ENCODE measurements around the gene LY6G5C.

Gene LY6G5C

DNA sequence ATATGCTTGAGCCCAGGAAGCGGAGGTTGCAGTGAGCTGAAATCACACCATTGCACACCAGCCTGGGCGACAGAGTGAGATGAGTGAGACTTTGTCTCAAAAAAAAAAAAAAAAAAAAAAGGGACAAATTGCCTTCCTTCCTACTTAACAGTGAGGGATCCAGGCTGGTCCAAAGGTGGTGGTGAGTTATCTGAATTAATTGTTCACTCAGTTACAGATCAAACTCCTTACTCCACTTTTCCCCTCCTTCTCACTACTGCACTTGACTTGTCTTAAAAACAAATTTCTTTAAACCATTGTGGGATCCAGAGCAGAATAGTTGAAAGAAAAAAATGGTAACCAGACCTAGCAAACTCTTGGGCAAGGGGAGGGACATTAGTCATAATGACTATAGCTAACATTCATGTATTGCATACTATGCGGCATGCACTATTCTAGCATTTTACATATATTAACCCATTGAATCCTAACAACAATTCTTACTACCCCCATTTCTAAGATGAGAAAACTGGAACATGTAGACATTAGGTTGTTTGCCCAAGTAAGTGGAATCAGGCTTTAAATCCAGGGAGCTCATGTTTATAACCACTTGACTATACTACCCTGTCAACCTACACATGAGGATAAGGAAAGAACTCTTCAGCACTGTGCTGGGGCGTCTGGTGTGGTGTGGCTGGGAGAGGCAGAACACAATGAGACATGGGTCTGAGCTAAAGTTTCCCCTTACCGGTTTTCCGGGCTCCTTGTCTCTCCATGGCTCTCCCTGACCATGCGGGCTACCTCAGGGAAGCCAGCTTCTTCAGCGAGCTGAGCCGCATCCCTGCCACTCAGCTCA lies 17.5 kb downstream of the LY6G5C start:
- Histone ChIP-seq H3K9me3 (ENCODE audit: insufficient read depth, low read length) (no peaks in the 10 kb centered on the region), H3K36me3 (ENCODE audit: insufficient read depth, insufficient read length, low read length) (peaks cover 52% of the 10 kb centered on the region), H3K4me1 (ENCODE audit: insufficient read depth, insufficient read length) (peaks cover 11% of the 10 kb centered on the region), H3K27me3 (ENCODE audit: insufficient read depth, insufficient read length) (no peaks in the 10 kb centered on the region), H3K9ac (ENCODE audit: insufficient read length, low read depth) (peak overlapping the region; percentile 99), H3K4me3 (ENCODE audit: insufficient read length, low read depth) (peak overlapping the region; percentile 75)
- TF ChIP-seq SUZ12 (IDR thresholded peaks at IDR 0.05; ENCODE audit: extremely low read depth, insufficient read depth, insufficient read length): no peak
- TF ChIP-seq YY1 (IDR thresholded peaks at IDR 0.05; ENCODE audit: insufficient read depth, insufficient read length): no peak
- no peak for TF ChIP-seq ZNF274 (IDR thresholded peaks at IDR 0.05; ENCODE audit: low read depth, low read length)
- DNase-seq (ENCODE audit: low read depth, low spot score): no peak

DNA sequence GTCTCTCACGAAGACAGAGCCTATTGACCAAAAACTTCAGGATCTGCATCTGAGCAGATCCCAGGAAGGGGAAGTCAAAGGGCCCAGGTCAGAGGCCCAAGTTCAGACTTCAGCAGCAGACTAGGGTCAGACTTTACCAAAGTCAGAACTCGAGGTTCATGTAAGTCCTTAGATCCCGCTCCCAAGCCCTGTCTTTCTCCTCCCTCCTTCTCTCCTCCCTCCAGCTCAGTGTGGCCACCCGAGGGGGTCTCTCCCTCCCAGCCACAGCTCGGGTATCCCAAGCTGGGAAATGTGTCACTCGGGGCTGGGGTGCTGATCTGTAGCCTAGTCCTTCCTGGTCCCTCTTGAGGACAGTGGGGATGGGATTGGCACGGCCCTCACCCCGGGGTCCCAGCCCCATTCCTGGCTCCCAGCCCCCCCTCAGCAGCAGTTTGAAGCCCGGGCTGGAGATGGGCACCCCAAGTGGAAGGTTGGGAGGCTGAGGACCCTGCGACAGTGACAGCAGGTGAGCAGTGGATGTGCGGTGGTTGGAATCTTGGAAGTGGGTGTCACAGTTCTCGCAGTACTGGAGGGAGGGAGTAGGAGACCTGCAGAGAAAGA lies 18.6 kb downstream of the LY6G5C start:
- Histone ChIP-seq H3K36me3 (ENCODE audit: insufficient read depth, insufficient read length, low read length) (peaks cover 52% of the 10 kb centered on the region), H3K4me1 (ENCODE audit: insufficient read depth, insufficient read length) (peaks cover 12% of the 10 kb centered on the region), H3K9ac (ENCODE audit: insufficient read length, low read depth) (no peak overlapping the region)

DNA sequence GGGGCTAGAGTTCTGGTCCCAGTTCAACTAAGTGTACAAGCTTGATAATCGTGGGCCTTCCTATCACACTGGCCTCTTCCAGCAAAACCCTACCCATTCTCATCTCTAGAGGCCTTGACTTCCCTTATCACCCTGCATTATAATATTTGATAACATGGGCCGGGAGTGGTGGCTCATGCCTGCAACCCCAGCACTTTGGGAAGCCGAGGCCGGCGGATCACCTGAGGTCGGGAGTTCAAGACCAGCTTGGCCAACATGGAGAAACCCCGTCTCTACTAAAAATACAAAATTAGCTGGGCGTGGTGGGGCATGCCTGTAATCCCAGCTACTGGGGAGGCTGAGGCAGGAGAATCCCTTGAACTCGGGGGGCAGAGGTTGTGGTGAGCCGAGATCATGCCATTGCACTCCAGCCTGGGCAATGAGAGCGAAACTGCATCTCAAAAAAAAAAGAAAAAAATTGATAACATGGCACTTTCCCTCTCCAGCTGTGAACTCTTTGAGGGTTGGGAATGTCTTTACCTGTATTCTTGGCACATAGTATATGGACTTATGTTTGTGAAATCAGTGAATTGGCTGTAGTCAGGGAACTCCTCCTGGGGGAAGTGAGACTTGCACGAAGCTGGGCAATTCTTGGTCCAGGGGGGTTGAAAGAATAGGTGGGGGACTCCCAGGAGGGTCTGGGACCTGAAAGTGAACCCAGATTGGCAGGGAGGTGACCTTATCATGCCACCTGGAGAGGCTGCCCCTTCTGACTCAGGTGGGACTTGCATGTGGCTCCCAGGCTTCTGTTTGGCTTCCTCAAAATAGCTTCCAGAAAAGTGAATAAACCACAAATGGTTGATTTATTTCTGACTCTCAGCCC lies 19.4 kb downstream of the LY6G5C start:
- Histone ChIP-seq H3K4me1 (ENCODE audit: insufficient read depth, insufficient read length) (peaks cover 11% of the 10 kb centered on the region), H3K9ac (ENCODE audit: insufficient read length, low read depth) (peak overlapping the region; percentile 70), H3K36me3 (ENCODE audit: insufficient read depth, insufficient read length, low read length) (peaks cover 48% of the 10 kb centered on the region), H3K9me3 (ENCODE audit: insufficient read depth, low read length) (no peaks in the 10 kb centered on the region), H3K4me3 (ENCODE audit: insufficient read length, low read depth) (no peak overlapping the region), H3K27me3 (ENCODE audit: insufficient read depth, insufficient read length) (no peaks in the 10 kb centered on the region)
- DNase-seq (ENCODE audit: low read depth, low spot score): no peak
- TF ChIP-seq ZNF274 (IDR thresholded peaks at IDR 0.05; ENCODE audit: low read depth, low read length): no peak
- no peak for TF ChIP-seq YY1 (IDR thresholded peaks at IDR 0.05; ENCODE audit: insufficient read depth, insufficient read length)

More for the DNA sequence above, 18.6 kb downstream of the LY6G5C start:
- TF ChIP-seq SUZ12 (IDR thresholded peaks at IDR 0.05; ENCODE audit: extremely low read depth, insufficient read depth, insufficient read length) (no peak), YY1 (IDR thresholded peaks at IDR 0.05; ENCODE audit: insufficient read depth, insufficient read length) (no peak), ZNF274 (IDR thresholded peaks at IDR 0.05; ENCODE audit: low read depth, low read length) (no peak)
- no peak for DNase-seq (ENCODE audit: low read depth, low spot score)
- Histone ChIP-seq H3K27me3 (ENCODE audit: insufficient read depth, insufficient read length) (no peaks in the 10 kb centered on the region), H3K9me3 (ENCODE audit: insufficient read depth, low read length) (no peaks in the 10 kb centered on the region), H3K4me3 (ENCODE audit: insufficient read length, low read depth) (no peak overlapping the region)

DNA sequence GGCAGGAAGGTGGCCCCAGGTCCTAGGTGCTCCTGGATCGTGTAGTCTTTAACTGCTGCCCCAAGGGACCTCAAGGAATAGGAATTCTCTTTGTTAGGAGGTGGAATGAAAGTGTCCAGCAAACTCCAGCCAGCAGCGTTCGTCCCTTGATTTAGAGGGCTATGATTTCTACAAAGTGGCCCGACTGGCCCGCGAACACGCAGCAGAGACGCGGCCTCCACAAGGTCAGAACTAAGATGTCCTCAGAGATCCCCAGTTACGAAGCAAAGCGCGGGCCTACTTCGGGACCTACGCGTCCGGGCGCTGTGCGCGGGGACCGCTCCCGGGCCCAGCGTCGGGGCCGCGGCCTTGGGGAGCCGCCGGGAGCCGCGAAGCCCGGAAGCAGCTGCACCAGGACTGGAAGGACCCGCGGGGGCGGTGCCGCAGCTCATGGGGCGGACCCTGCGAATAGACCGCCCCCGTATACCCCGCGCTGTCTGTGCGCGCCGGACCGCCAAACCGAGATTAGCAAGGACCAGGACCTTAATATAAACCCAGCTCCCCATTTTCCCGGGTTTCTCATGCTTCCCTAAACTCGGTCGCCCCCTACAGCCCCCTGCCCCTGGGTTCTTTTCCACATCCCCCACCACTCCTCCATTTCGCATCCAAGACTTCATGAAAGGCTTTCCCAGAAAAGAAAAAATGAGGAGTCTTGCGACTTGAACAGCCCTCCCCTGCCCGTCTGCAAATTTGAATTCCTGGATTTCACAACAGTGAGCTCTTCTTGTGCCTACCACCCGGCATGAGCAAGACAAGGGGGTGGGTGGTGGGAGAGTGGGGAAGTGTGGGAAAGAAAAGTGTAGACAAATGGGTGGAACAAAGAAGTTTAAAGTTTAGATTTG lies 20.2 kb downstream of the LY6G5C start, which contains the start of gene C6orf47:
C6orf47 (minus strand) TSS at position 398 of the 881 bp plus-strand sequence. CDS start 831 bp downstream, outside the sequence.
- Histone ChIP-seq H3K4me3 (ENCODE audit: insufficient read length, low read depth) (peak within 1 kb of the TSS; percentile 75), H3K4me1 (ENCODE audit: insufficient read depth, insufficient read length) (peaks cover 11% of the 10 kb centered on the region), H3K9ac (ENCODE audit: insufficient read length, low read depth) (peak within 1 kb of the TSS; percentile 91), H3K36me3 (ENCODE audit: insufficient read depth, insufficient read length, low read length) (peaks cover 51% of the 10 kb centered on the region), H3K9me3 (ENCODE audit: insufficient read depth, low read length) (no peaks in the 10 kb centered on the region), H3K27me3 (ENCODE audit: insufficient read depth, insufficient read length) (no peaks in the 10 kb centered on the region)
- TF ChIP-seq YY1 (IDR thresholded peaks at IDR 0.05; ENCODE audit: insufficient read depth, insufficient read length) (no peak), SUZ12 (IDR thresholded peaks at IDR 0.05; ENCODE audit: extremely low read depth, insufficient read depth, insufficient read length) (no peak), ZNF274 (IDR thresholded peaks at IDR 0.05; ENCODE audit: low read depth, low read length) (no peak)
- peak; percentile 68 for DNase-seq (ENCODE audit: low read depth, low spot score)

DNA sequence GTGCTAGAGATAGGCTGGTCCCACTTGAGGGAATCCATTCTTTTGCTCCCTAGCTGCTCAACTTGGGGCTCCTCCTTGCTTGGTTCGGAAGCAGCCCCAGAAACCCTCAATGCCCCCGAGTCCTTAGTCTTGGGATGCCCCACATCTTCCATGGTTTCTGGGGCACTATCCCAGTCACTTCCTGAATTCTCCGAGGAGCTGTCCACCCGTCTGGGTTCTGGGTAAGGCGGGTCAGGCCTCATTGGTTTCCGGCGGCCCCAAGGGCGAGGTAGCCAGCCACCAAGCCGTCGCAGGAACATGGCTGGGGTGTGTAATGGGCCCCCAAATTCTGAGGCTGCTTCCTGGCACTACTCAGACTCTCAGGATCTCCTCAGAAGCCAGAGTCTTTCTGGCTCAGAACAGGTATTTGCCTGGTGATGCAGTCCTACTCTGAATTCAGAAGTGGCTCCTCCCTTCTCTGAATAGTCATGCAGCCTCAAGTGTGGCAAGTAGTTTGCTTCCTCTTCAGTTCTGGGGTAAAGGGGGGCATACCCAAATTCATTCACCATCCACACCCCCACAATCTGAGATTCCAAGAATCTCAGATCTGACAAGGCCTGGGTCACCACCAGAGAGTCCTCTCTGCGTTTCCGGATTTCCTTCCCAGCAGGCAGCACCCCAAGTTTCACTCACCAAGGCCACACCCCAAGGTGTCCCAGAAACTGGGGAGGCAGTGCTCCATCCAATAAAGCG lies 21.1 kb downstream of the LY6G5C start:
- Histone ChIP-seq H3K36me3 (ENCODE audit: insufficient read depth, insufficient read length, low read length) (peaks cover 51% of the 10 kb centered on the region), H3K4me3 (ENCODE audit: insufficient read length, low read depth) (peak overlapping the region; percentile 75)
- TF ChIP-seq ZNF274 (IDR thresholded peaks at IDR 0.05; ENCODE audit: low read depth, low read length): no peak
- no peak for TF ChIP-seq YY1 (IDR thresholded peaks at IDR 0.05; ENCODE audit: insufficient read depth, insufficient read length)
- TF ChIP-seq SUZ12 (IDR thresholded peaks at IDR 0.05; ENCODE audit: extremely low read depth, insufficient read depth, insufficient read length): no peak

More for the DNA sequence above, 21.1 kb downstream of the LY6G5C start:
- Histone ChIP-seq H3K9ac (ENCODE audit: insufficient read length, low read depth) (peak overlapping the region; percentile 91), H3K4me1 (ENCODE audit: insufficient read depth, insufficient read length) (peaks cover 11% of the 10 kb centered on the region), H3K27me3 (ENCODE audit: insufficient read depth, insufficient read length) (no peaks in the 10 kb centered on the region), H3K9me3 (ENCODE audit: insufficient read depth, low read length) (no peaks in the 10 kb centered on the region)
- DNase-seq (ENCODE audit: low read depth, low spot score): no peak

All from NT2/D1 (cell line).